H1 (cell line): ENCODE measurements around the gene RIMBP2. TPM values are rescaled to one million over a fixed set of nuclear protein-coding genes. Genes with fewer than 3 reads are reported as not detected.
A peak's percentile ranks its signal among the peaks of the same experiment; 100 is the strongest.

Experiments
- CTCF ChIA-PET: fragments of 300-600 bp; sonication (Branson Sonifier 250); formaldehyde crosslinking; loops from one replicate; lab custom pipeline; 2021; ENCODE audit not compliant: partially characterized antibody; lab: Charles Lee
- POLR2A ChIA-PET: fragments of 300-600 bp; sonication (Branson Sonifier 250); formaldehyde crosslinking; loops from one replicate; lab custom pipeline; 2021; ENCODE audit warnings: inconsistent platforms; ENCODE audit not compliant: partially characterized antibody; lab: Charles Lee
- DNase-seq, 2 experiments: peaks; one replicate each; pipeline versions ENCODE4 v3.0.0 to v3.0.0-alpha.2; 2010 to 2022; ENCODE audit warnings: low spot score in 2 of 2, low read depth in 1 of 2, mixed read lengths in 1 of 2
- FAIRE-seq: peaks from 2 replicates; lab custom pipeline; 2011; peaks lifted over from hg19 to GRCh38; lab: Jason Lieb, UNC
- H2AFZ ChIP-seq: 2 replicates; pipeline ENCODE4 v1.8.1; 2012; ENCODE audit warnings: low read length, inconsistent platforms
- H2AK5ac ChIP-seq: 2 replicates; pipeline ENCODE4 v1.6.1; 2013; ENCODE audit warnings: low read depth, low read length
- H2BK120ac ChIP-seq: replicated peaks from 2 replicates; pipeline ENCODE3; 2013; ENCODE audit warnings: low read depth, low read length, inconsistent platforms
- H2BK12ac ChIP-seq: 2 replicates; pipeline ENCODE4 v1.6.1; 2013; ENCODE audit warnings: low read depth, low read length
- H2BK15ac ChIP-seq: 2 replicates; pipeline ENCODE4 v1.6.1; 2013; ENCODE audit warnings: low read length
- H2BK20ac ChIP-seq: 2 replicates; pipeline ENCODE4 v1.6.1; 2013; ENCODE audit warnings: low read length
- H2BK5ac ChIP-seq: 2 replicates; pipeline ENCODE4 v1.6.1; 2013; ENCODE audit warnings: low read depth, low read length
- H3K14ac ChIP-seq: 2 replicates; pipeline ENCODE4 v1.6.1; 2013; ENCODE audit warnings: inconsistent platforms; ENCODE audit not compliant: insufficient read length
- H3K18ac ChIP-seq: 2 replicates; pipeline ENCODE4 v1.6.1; 2013; ENCODE audit warnings: low read length; ENCODE audit errors: extremely low read depth
- H3K23ac ChIP-seq: 2 replicates; pipeline ENCODE4 v1.6.1; 2013; ENCODE audit warnings: inconsistent platforms; ENCODE audit not compliant: insufficient read length
- H3K23me2 ChIP-seq: 2 replicates; pipeline ENCODE4 v1.6.1; 2013; ENCODE audit warnings: low read depth, low read length
- H3K27ac ChIP-seq: 2 replicates; pipeline ENCODE4 v1.6.1; 2011; ENCODE audit warnings: low read depth, low read length, inconsistent platforms
- H3K27me3 ChIP-seq, 4 experiments: replicated peaks in 1 of 4; 1 replicate in 1 of 4; 2 replicates in 3 of 4; pipeline versions ENCODE4 v1.6.1 to v1.8.1; 2011 to 2013; ENCODE audit warnings: low read length in 3 of 4, mild to moderate bottlenecking in 3 of 4, inconsistent platforms in 2 of 4, mixed read lengths in 2 of 4, moderate library complexity in 1 of 4; ENCODE audit not compliant: control insufficient read depth in 3 of 4, insufficient read depth in 3 of 4; ENCODE audit errors: extremely low read depth in 1 of 4
- H3K36me3 ChIP-seq, 4 experiments: 2 replicates each; pipeline versions ENCODE4 v1.6.1 to v1.8.1; 2011 to 2013; ENCODE audit warnings: mild to moderate bottlenecking in 4 of 4, low read length in 3 of 4, moderate library complexity in 2 of 4, control low read depth in 1 of 4, inconsistent platforms in 1 of 4; ENCODE audit not compliant: insufficient read depth in 4 of 4, control insufficient read depth in 2 of 4
- H3K4ac ChIP-seq: replicated peaks from 2 replicates; pipeline ENCODE3; 2013; ENCODE audit warnings: low read length, low read depth, mixed read lengths, inconsistent platforms; ENCODE audit not compliant: insufficient read length
- H3K4me1 ChIP-seq, 4 experiments: replicated peaks in 1 of 4; 1 replicate in 1 of 4; 2 replicates in 3 of 4; pipeline versions ENCODE4 v1.6.1 to v1.8.1; 2011 to 2013; ENCODE audit warnings: low read length in 3 of 4, inconsistent platforms in 2 of 4, mixed read lengths in 1 of 4; ENCODE audit not compliant: insufficient read depth in 4 of 4, control insufficient read depth in 3 of 4
- H3K4me2 ChIP-seq, 2 experiments: 2 replicates each; pipeline versions ENCODE4 v1.6.1 to v1.8.1; 2011 to 2013; ENCODE audit warnings: low read depth in 2 of 2, low read length in 2 of 2, control low read depth in 1 of 2, inconsistent platforms in 1 of 2, mild to moderate bottlenecking in 1 of 2; ENCODE audit not compliant: insufficient read depth in 1 of 2
- H3K4me3 ChIP-seq, 4 experiments: fragments of 200-600, 300-600 bp in 1 of 4; sonication (generic), shearing (Covaris generic), sonication (Bioruptor Twin) in 1 of 4; 2 replicates each; pipeline versions ENCODE4 v1.5.1 to v1.8.1; 2011 to 2016; ENCODE audit warnings: low read length in 4 of 4, low read depth in 3 of 4, control low read depth in 2 of 4, inconsistent platforms in 2 of 4, mild to moderate bottlenecking in 2 of 4, mixed read lengths in 1 of 4, moderate library complexity in 1 of 4; ENCODE audit not compliant: insufficient read depth in 2 of 4; ENCODE audit errors: extremely low read depth in 1 of 4
- H3K56ac ChIP-seq: replicated peaks from 2 replicates; pipeline ENCODE3; 2013; ENCODE audit warnings: low read depth, mild to moderate bottlenecking, mixed read lengths, low read length, inconsistent platforms; ENCODE audit not compliant: insufficient read length
- H3K79me1 ChIP-seq: 2 replicates; pipeline ENCODE4 v1.6.1; 2013; ENCODE audit warnings: low read depth, low read length, control low read depth
- H3K79me2 ChIP-seq, 2 experiments: 2 replicates each; pipeline versions ENCODE4 v1.6.1 to v1.8.1; 2012 to 2013; ENCODE audit warnings: low read length in 2 of 2, mild to moderate bottlenecking in 2 of 2, inconsistent platforms in 1 of 2; ENCODE audit not compliant: insufficient read depth in 2 of 2, control insufficient read depth in 1 of 2
- H3K9ac ChIP-seq, 4 experiments: replicated peaks in 1 of 4; 1 replicate in 1 of 4; 2 replicates in 3 of 4; pipeline versions ENCODE4 v1.6.1 to v1.8.1; 2011 to 2013; ENCODE audit warnings: low read depth in 3 of 4, low read length in 3 of 4, control low read depth in 2 of 4, mild to moderate bottlenecking in 2 of 4, moderate library complexity in 2 of 4, inconsistent platforms in 1 of 4; ENCODE audit errors: extremely low read depth in 1 of 4
- H3K9me3 ChIP-seq, 2 experiments: 2 replicates each; pipeline versions ENCODE4 v1.6.1 to v1.8.1; 2012 to 2013; ENCODE audit warnings: mild to moderate bottlenecking in 2 of 2, moderate library complexity in 2 of 2, control low read depth in 1 of 2, inconsistent platforms in 1 of 2, low read depth in 1 of 2, low read length in 1 of 2, mixed read lengths in 1 of 2; ENCODE audit not compliant: insufficient read depth in 2 of 2
- H4K20me1 ChIP-seq, 2 experiments: replicated peaks in 1 of 2; 2 replicates each; pipeline versions ENCODE3 to v1.8.1; 2011 to 2013; ENCODE audit warnings: inconsistent platforms in 2 of 2, low read length in 2 of 2, mild to moderate bottlenecking in 1 of 2; ENCODE audit not compliant: insufficient read depth in 2 of 2, control insufficient read depth in 1 of 2
- H4K5ac ChIP-seq: 2 replicates; pipeline ENCODE4 v1.6.1; 2013; ENCODE audit warnings: low read length, low read depth, mixed read lengths, inconsistent platforms; ENCODE audit not compliant: insufficient read length
- H4K8ac ChIP-seq: 2 replicates; pipeline ENCODE4 v1.8.0; 2013; ENCODE audit warnings: mild to moderate bottlenecking, moderate library complexity, low read length, inconsistent platforms; ENCODE audit not compliant: insufficient read depth; ENCODE audit errors: extremely low read depth
- H4K91ac ChIP-seq: replicated peaks from 2 replicates; pipeline ENCODE3; 2013; ENCODE audit warnings: low read length, mixed read lengths, inconsistent platforms; ENCODE audit not compliant: insufficient read length
- BRCA1 ChIP-seq: IDR thresholded peaks from 2 replicates; pipeline ENCODE4 v1.6.1; 2012; ENCODE audit warnings: low read depth, low read length, improper control_type of control experiment
- CBX5 ChIP-seq: fragments of 300-800, 300-1000 bp; sonication (generic); IDR thresholded peaks from 2 replicates; pipeline ENCODE4 v1.7.1; 2016; ENCODE audit warnings: antibody characterized with exemption, low read length, low read depth
- CEBPB ChIP-seq: IDR thresholded peaks from 2 replicates; pipeline ENCODE4 v1.6.1; 2012; ENCODE audit warnings: low read depth, low read length
- CHD2 ChIP-seq: IDR thresholded peaks from 2 replicates; pipeline ENCODE4 v1.6.1; 2012; ENCODE audit warnings: low read length, improper control_type of control experiment
- CTBP2 ChIP-seq: IDR thresholded peaks from 2 replicates; pipeline ENCODE4 v1.7.0; 2011; ENCODE audit warnings: borderline replicate concordance, mild to moderate bottlenecking, moderate library complexity, mixed read lengths, low read length; ENCODE audit not compliant: insufficient read depth, insufficient read length
- EGR1 ChIP-seq: IDR thresholded peaks from 2 replicates; pipeline ENCODE4 v1.6.1; 2011; ENCODE audit warnings: low read depth, low read length, borderline replicate concordance
- HDAC6 ChIP-seq: IDR thresholded peaks from one replicate; pipeline ENCODE4 v1.7.1; 2012; ENCODE audit warnings: low read depth, mild to moderate bottlenecking, inconsistent platforms, low read length, moderate library complexity
- POU5F1 ChIP-seq: IDR thresholded peaks from 2 replicates; pipeline ENCODE4 v1.6.1; 2011; ENCODE audit warnings: low read depth, mild to moderate bottlenecking, low read length, moderate library complexity
- RBBP5 ChIP-seq: IDR thresholded peaks from 2 replicates; pipeline ENCODE4 v1.7.1; 2012; ENCODE audit warnings: low read depth, mild to moderate bottlenecking, inconsistent platforms, low read length, moderate library complexity, borderline replicate concordance
- TEAD4 ChIP-seq: IDR thresholded peaks from 2 replicates; pipeline ENCODE4 v1.6.1; 2012; ENCODE audit warnings: low read depth, low read length, inconsistent platforms, mixed read lengths
- WGBS, 2 experiments: shearing (Covaris generic) in 1 of 2; methylation state at CpG; one replicate each; pipeline versions ENCODE4 v1.1.6 to v1.1.7; 2013 to 2015; ENCODE audit warnings: low lambda C conversion rate in 2 of 2, mixed read lengths in 2 of 2, inconsistent platforms in 1 of 2, low coverage in 1 of 2, missing lambda C conversion rate in 1 of 2; ENCODE audit not compliant: insufficient replicate concordance in 2 of 2, insufficient coverage in 1 of 2, insufficient read length in 1 of 2; ENCODE audit errors: extremely low coverage in 1 of 2, missing lambda C conversion rate in 1 of 2; 5-methylcytosine and 5-hydroxymethylcytosine counted together
- polyA plus RNA-seq, 7 experiments: library from polyadenylated mRNA; depleted of rRNA in 3 of 7; stranded (reverse) in 5 of 7; unstranded in 2 of 7; fragments of >200 nt in 5 of 7; fragments of 200-250 nt in 2 of 7; gene quantifications; 1 replicate in 5 of 7; 2 replicates in 1 of 7; 4 replicates in 1 of 7; pipeline versions ENCODE4 v1.2.1 to v1.2.3, GENCODE V29; 2011 to 2013; ENCODE audit warnings: missing spikeins in 2 of 7, mixed read lengths in 2 of 7
- total RNA-seq: library from RNA; stranded (reverse); fragmentation: NEBNext Ultra II Directional; extraction: Animal tissue kit (Norgen Biotek cat#: 25700); gene quantifications from 2 replicates; pipeline ENCODE4 v1.2.1, GENCODE V29; 2021
- TF ChIP-seq, protein P1 (sequence below), 3 experiments: IDR thresholded peaks; 1 replicate in 2 of 3; 2 replicates in 1 of 3; pipeline versions ENCODE4 v1.5.1 to v1.6.1; 2011; ENCODE audit warnings: low read length in 3 of 3, mild to moderate bottlenecking in 3 of 3, inconsistent platforms in 2 of 3, low read depth in 1 of 3, moderate library complexity in 1 of 3; ENCODE audit not compliant: insufficient read depth in 1 of 3; ENCODE audit errors: control extremely low read depth in 1 of 3

RIMBP2 gene
- total and polyA plus RNA-seq, 2 of the 8 experiments (the other 6 are each of a cell fraction or from before 2014, with no cell fraction given): 0.18 to 0.65 TPM

DNA sequence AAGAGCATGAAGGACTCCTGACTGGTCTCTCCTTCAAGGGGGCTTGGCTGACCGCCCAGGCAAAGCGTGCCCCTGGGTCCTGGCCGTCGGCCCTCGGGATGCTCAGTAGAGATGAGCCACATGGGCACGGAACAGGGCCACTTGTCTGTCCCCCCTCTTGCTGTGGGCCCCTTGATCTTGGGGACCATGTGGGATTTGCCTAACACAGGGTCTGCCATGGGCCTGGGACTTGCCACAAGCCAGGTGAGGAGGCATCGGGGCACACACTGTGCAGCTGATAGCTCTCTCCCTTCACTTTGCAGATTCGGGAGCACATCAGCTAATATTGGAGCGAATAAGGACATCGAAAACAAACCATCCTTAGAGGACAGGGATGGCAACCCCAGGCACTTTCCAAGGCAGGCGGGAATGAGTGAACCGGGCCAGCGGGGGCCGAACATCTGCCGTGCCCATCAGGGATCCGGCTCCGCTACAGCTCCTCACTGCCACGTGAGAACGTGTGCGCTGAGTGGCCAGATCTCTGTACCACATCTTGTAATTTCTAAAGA lies 290.3 kb downstream of the RIMBP2 start:
- Histone ChIP-seq H2BK5ac (no peak overlapping the region), H2AK5ac (no peak overlapping the region), H4K20me1 (no peaks in the 10 kb centered on the region), H3K27me3 (no peaks in the 10 kb centered on the region), H3K56ac (no peak overlapping the region), H2BK15ac (no peak overlapping the region), H3K79me2 (no peaks in the 10 kb centered on the region), H4K8ac (no peak overlapping the region), H3K23ac (no peak overlapping the region), H3K79me1 (no peaks in the 10 kb centered on the region), H2BK20ac (no peak overlapping the region), H3K4ac (no peak overlapping the region), H3K9ac (no peak overlapping the region), H3K14ac (no peak overlapping the region), H3K4me3 (no peak overlapping the region), H3K27ac (no peak overlapping the region), H4K5ac (no peak overlapping the region), H3K23me2 (no peaks in the 10 kb centered on the region; the same call in 1 of the 2 replicates), H3K4me1 (peaks cover 0 to 2% (median 0%) of the 10 kb centered on the region in 4 experiments; a peak in 1 of 7 replicates), H3K4me2 (no peak overlapping the region), H4K91ac (no peak overlapping the region), H2AFZ (no peak overlapping the region), H3K9me3 (no peaks in the 10 kb centered on the region), H2BK120ac (no peak overlapping the region), H2BK12ac (no peak overlapping the region), H3K18ac (no peak overlapping the region), H3K36me3 (no peaks in the 10 kb centered on the region)
- FAIRE-seq (no peak), DNase-seq (peak in 1 of 2 experiments; percentile 30)
- ChIA-PET POLR2A (no interaction called here), CTCF (interaction anchor here (0.7 to 1.0 kb wide), 3 partner anchors 112 to 326 kb away, joined by 3 to 6 read pairs (median 3); no protein-coding TSS in a partner anchor)
- 86% methylated on average over 20 of the region's 20 CpGs; no CpG with 5 or more reads in 1 of the 2 experiments for WGBS, 2 experiments
- TF ChIP-seq CEBPB: no peak
- no peak for TF ChIP-seq HDAC6
- no peak for TF ChIP-seq TEAD4
- no peak for TF ChIP-seq POU5F1
- TF ChIP-seq CHD2: no peak
- no peak for TF ChIP-seq CBX5
- TF ChIP-seq, protein P1, sequence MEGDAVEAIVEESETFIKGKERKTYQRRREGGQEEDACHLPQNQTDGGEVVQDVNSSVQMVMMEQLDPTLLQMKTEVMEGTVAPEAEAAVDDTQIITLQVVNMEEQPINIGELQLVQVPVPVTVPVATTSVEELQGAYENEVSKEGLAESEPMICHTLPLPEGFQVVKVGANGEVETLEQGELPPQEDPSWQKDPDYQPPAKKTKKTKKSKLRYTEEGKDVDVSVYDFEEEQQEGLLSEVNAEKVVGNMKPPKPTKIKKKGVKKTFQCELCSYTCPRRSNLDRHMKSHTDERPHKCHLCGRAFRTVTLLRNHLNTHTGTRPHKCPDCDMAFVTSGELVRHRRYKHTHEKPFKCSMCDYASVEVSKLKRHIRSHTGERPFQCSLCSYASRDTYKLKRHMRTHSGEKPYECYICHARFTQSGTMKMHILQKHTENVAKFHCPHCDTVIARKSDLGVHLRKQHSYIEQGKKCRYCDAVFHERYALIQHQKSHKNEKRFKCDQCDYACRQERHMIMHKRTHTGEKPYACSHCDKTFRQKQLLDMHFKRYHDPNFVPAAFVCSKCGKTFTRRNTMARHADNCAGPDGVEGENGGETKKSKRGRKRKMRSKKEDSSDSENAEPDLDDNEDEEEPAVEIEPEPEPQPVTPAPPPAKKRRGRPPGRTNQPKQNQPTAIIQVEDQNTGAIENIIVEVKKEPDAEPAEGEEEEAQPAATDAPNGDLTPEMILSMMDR (IDR thresholded peaks at IDR 0.05; ENCODE audit: control extremely low read depth in 1 of 3, insufficient read depth in 1 of 3, low read depth in 1 of 3, low read length in 3 of 3): no peak
- no peak for TF ChIP-seq CTBP2
- TF ChIP-seq EGR1: no peak
- TF ChIP-seq RBBP5: no peak
- no peak for TF ChIP-seq BRCA1
